ENCODE results near the gene CCDC68. TPM values are rescaled to one million over a fixed set of nuclear protein-coding genes. Genes with fewer than 3 reads are reported as not detected.

CCDC68 gene
- total and polyA plus RNA-seq, 9 donors = 0.39 to 3.3 (median 0.58) TPM

DNA sequence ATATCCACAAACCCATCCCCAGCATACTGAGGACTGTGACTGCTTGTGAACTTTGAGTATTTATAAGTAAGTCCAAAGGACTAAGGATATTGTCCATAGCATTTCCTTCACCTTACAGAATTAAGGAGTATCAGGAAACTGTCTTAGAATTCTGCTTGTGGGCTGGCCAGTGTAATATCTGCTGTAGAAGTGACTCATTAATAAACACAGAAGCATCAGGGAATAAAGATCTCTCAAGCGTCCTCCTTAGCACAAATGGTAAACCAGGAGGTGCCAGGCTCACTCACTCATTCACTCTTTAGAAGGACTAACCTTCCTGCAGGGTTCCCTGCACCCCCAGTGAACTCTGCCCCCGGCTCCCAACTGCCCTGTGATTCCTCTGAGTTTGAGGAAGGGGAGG lies 31.0 kb downstream of the CCDC68 start:
- H3K27me3 ChIP-seq (ENCODE audit: control insufficient read depth, insufficient read depth, low read length) = no peaks in the 10 kb centered on the region
- no peak for DNase-seq
- WGBS (ENCODE audit: insufficient coverage) = 86% methylated on average over 1 of the region's 2 CpGs
- H3K36me3 ChIP-seq (ENCODE audit: control insufficient read depth, insufficient read depth, low read length) = no peaks in the 10 kb centered on the region
- H3K4me3 ChIP-seq (ENCODE audit: low read length) = no peak overlapping the region
- H3K27ac ChIP-seq (ENCODE audit: low read length) = no peak overlapping the region
- H3K9me3 ChIP-seq (replicated peaks; ENCODE audit: control insufficient read depth, low read depth, low read length) = no peaks in the 10 kb centered on the region
- no peaks in the 10 kb centered on the region for H3K4me1 ChIP-seq (ENCODE audit: control insufficient read depth, insufficient read depth, low read length)

- no peak overlapping the region for H3K4me3 ChIP-seq (ENCODE audit: low read length)
- no peaks in the 10 kb centered on the region for H3K27me3 ChIP-seq (ENCODE audit: control insufficient read depth, insufficient read depth, low read length)
- WGBS (ENCODE audit: insufficient coverage) = 87% methylated on average over 2 of the region's 3 CpGs
- H3K9me3 ChIP-seq (replicated peaks; ENCODE audit: control insufficient read depth, low read depth, low read length) = no peaks in the 10 kb centered on the region
- no peak for DNase-seq
- no peaks in the 10 kb centered on the region for H3K36me3 ChIP-seq (ENCODE audit: control insufficient read depth, insufficient read depth, low read length)
- H3K27ac ChIP-seq (ENCODE audit: low read length) = no peak overlapping the region
- H3K4me1 ChIP-seq (ENCODE audit: control insufficient read depth, insufficient read depth, low read length) = no peaks in the 10 kb centered on the region
These were observed 32.5 kb downstream of the CCDC68 start for GRCh38 chr18:54926593-54927325.

GRCh38 chr18:54924948-54925347 lies 34.3 kb downstream of the CCDC68 start:
- H3K4me3 ChIP-seq (ENCODE audit: low read length) = no peak overlapping the region
- H3K36me3 ChIP-seq (ENCODE audit: control insufficient read depth, insufficient read depth, low read length) = no peaks in the 10 kb centered on the region
- H3K4me1 ChIP-seq (ENCODE audit: control insufficient read depth, insufficient read depth, low read length) = no peaks in the 10 kb centered on the region
- H3K9me3 ChIP-seq (replicated peaks; ENCODE audit: control insufficient read depth, low read depth, low read length) = no peaks in the 10 kb centered on the region
- no peaks in the 10 kb centered on the region for H3K27me3 ChIP-seq (ENCODE audit: control insufficient read depth, insufficient read depth, low read length)
- DNase-seq = no peak
- no CpG with 5 or more reads among the region's 1 CpG for WGBS (ENCODE audit: insufficient coverage)
- no peak overlapping the region for H3K27ac ChIP-seq (ENCODE audit: low read length)

DNA sequence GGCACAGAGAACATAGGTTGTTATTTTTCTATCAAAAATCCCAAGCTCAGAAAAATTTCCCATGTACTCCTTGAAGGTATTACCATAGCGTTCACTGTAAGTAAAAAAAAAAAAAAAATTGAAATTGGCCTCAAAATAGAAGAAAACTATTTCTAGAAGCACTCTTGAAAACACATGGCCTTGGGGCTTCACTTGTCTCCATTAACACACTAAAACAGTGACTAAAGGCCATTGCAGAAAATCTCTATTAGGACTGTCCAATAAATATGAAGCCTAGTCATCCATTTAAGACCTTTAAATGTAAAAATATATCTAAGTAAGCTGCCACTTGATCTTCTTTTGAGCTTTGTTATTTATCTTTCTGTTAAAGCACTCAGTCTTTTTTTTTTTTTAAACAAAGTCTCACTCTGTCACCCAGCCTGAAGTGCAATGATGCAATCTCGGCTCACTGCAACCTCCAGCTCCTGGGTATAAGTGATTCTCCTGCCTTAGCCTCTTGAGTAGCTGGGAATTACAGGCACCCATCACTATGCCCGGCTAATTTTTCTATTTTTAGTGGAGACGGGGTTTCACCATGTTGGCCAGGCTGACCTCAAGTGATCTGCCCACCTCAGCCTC lies 35.8 kb downstream of the CCDC68 start:
- no peak for DNase-seq
- no peaks in the 10 kb centered on the region for H3K36me3 ChIP-seq (ENCODE audit: control insufficient read depth, insufficient read depth, low read length)
- H3K27me3 ChIP-seq (ENCODE audit: control insufficient read depth, insufficient read depth, low read length) = no peaks in the 10 kb centered on the region
- WGBS (ENCODE audit: insufficient coverage) = 87% methylated on average over 3 of the region's 4 CpGs
- no peak overlapping the region for H3K4me3 ChIP-seq (ENCODE audit: low read length)
- no peaks in the 10 kb centered on the region for H3K9me3 ChIP-seq (replicated peaks; ENCODE audit: control insufficient read depth, low read depth, low read length)
- H3K27ac ChIP-seq (ENCODE audit: low read length) = no peak overlapping the region
- no peaks in the 10 kb centered on the region for H3K4me1 ChIP-seq (ENCODE audit: control insufficient read depth, insufficient read depth, low read length)

GRCh38 chr18:54919412-54919811 lies 39.8 kb downstream of the CCDC68 start:
- DNase-seq = no peak
- Histone ChIP-seq H3K4me1 (ENCODE audit: control insufficient read depth, insufficient read depth, low read length) (no peaks in the 10 kb centered on the region), H3K4me3 (ENCODE audit: low read length) (no peak overlapping the region), H3K9me3 (replicated peaks; ENCODE audit: control insufficient read depth, low read depth, low read length) (no peaks in the 10 kb centered on the region), H3K36me3 (ENCODE audit: control insufficient read depth, insufficient read depth, low read length) (no peaks in the 10 kb centered on the region), H3K27me3 (ENCODE audit: control insufficient read depth, insufficient read depth, low read length) (no peaks in the 10 kb centered on the region), H3K27ac (ENCODE audit: low read length) (no peak overlapping the region)
- WGBS (ENCODE audit: insufficient coverage) = no CpG with 5 or more reads among the region's 6 CpGs

DNA sequence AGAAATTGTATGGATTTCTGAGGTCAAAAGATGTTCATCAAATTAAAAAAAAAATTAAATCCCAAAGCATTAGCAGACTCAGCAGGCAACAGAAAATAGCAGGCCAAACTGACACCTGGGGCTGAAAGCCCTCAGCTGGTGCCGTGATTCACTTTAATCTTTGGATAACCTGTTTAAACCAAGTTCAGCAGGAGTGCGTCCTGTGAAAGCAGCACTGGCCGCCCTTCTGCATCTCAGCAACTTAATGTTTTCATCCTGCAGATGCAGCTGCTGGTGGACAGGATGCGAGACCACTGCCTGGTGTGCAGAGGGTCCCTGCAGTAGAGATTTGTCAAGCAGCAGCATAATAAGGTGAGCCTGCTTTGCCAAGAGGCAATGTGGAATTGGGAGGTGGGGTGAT lies 41.2 kb downstream of the CCDC68 start:
- no peak for DNase-seq
- Histone ChIP-seq H3K9me3 (replicated peaks; ENCODE audit: control insufficient read depth, low read depth, low read length) (no peaks in the 10 kb centered on the region), H3K36me3 (ENCODE audit: control insufficient read depth, insufficient read depth, low read length) (no peaks in the 10 kb centered on the region), H3K4me1 (ENCODE audit: control insufficient read depth, insufficient read depth, low read length) (no peaks in the 10 kb centered on the region), H3K27ac (ENCODE audit: low read length) (no peak overlapping the region), H3K4me3 (ENCODE audit: low read length) (no peak overlapping the region), H3K27me3 (ENCODE audit: control insufficient read depth, insufficient read depth, low read length) (no peaks in the 10 kb centered on the region)
- WGBS (ENCODE audit: insufficient coverage) = 44% methylated on average over 4 of the region's 4 CpGs

GRCh38 chr18:54916507-54916906 lies 42.8 kb downstream of the CCDC68 start:
- 95% methylated on average over 2 of the region's 3 CpGs for WGBS (ENCODE audit: insufficient coverage)
- no peak overlapping the region for H3K4me3 ChIP-seq (ENCODE audit: low read length)

DNA sequence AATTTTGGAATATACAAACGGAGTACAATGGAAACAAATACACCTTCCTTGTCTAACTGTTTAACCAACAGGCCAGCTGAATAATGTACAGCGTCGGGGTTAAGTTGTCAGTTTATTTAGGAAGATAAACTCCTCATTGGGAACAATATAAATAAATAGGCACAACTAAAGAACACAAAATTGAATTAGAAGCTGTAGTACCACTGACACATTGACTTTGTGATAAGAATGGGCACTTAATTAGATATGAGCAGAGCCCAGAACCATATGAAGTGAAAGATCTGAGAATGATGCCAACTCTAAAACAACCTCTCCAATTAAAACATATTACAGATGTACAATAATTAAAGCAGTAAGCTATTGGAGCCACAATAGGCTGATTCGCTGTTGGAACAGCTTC lies 44.4 kb downstream of the CCDC68 start:
- Histone ChIP-seq H3K9me3 (replicated peaks; ENCODE audit: control insufficient read depth, low read depth, low read length) (no peaks in the 10 kb centered on the region), H3K36me3 (ENCODE audit: control insufficient read depth, insufficient read depth, low read length) (no peaks in the 10 kb centered on the region), H3K4me3 (ENCODE audit: low read length) (no peak overlapping the region), H3K27me3 (ENCODE audit: control insufficient read depth, insufficient read depth, low read length) (no peaks in the 10 kb centered on the region), H3K4me1 (ENCODE audit: control insufficient read depth, insufficient read depth, low read length) (no peaks in the 10 kb centered on the region), H3K27ac (ENCODE audit: low read length) (no peak overlapping the region)
- DNase-seq = no peak
- no CpG with 5 or more reads among the region's 4 CpGs for WGBS (ENCODE audit: insufficient coverage)

More at GRCh38 chr18:54916507-54916906, 42.8 kb downstream of the CCDC68 start:
- H3K4me1 ChIP-seq (ENCODE audit: control insufficient read depth, insufficient read depth, low read length) = no peaks in the 10 kb centered on the region
- no peaks in the 10 kb centered on the region for H3K27me3 ChIP-seq (ENCODE audit: control insufficient read depth, insufficient read depth, low read length)
- no peaks in the 10 kb centered on the region for H3K36me3 ChIP-seq (ENCODE audit: control insufficient read depth, insufficient read depth, low read length)
- no peak overlapping the region for H3K27ac ChIP-seq (ENCODE audit: low read length)
- DNase-seq = no peak
- no peaks in the 10 kb centered on the region for H3K9me3 ChIP-seq (replicated peaks; ENCODE audit: control insufficient read depth, low read depth, low read length)

GRCh38 chr18:54911551-54911950 lies 47.7 kb downstream of the CCDC68 start:
- no peaks in the 10 kb centered on the region for H3K27me3 ChIP-seq (ENCODE audit: control insufficient read depth, insufficient read depth, low read length)
- H3K9me3 ChIP-seq (replicated peaks; ENCODE audit: control insufficient read depth, low read depth, low read length) = no peaks in the 10 kb centered on the region
- no peak overlapping the region for H3K4me3 ChIP-seq (ENCODE audit: low read length)
- H3K27ac ChIP-seq (ENCODE audit: low read length) = no peak overlapping the region
- peaks cover under 1% of the 10 kb centered on the region for H3K4me1 ChIP-seq (ENCODE audit: control insufficient read depth, insufficient read depth, low read length)
- no peaks in the 10 kb centered on the region for H3K36me3 ChIP-seq (ENCODE audit: control insufficient read depth, insufficient read depth, low read length)
- WGBS (ENCODE audit: insufficient coverage) = no CpG with 5 or more reads among the region's 2 CpGs
- no peak for DNase-seq

DNA sequence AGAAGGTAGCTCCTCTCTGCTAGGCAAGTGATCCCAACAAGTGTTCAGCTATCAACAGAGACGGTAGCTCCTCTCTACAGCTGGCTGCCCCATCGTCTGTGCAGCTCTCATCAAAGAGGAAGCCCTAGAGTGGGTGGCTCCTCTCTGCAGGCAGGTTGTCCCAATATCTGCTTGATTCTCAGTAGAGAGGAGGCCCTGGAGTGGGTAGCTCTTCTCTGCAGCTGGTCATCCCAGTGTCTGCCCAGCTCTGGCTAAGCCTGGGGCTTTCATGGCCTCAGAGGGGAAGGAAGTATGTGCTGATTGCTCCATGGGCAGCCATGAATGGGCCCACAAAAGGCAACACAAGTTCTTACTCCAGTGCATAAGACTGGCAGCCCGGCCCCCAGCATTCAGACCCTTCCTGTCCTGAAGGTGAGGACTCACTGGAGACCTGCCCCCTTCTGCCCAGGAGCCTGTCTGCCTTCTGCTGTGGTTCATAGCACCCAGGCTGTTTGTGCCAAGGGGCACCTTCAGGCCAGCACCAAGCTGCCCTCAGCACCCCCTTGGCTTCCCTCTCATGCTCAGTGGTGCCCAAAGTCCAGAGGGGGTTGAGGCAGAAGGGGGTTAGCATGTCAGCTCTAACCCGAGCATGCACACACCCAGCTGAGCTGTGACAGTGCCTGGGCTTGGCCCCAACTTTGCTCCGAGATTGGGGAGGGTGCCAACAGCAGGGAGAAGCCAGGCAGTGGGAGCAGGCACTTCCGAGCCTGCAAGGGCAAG lies 48.9 kb downstream of the CCDC68 start:
- Histone ChIP-seq H3K27me3 (ENCODE audit: control insufficient read depth, insufficient read depth, low read length) (no peaks in the 10 kb centered on the region), H3K4me1 (ENCODE audit: control insufficient read depth, insufficient read depth, low read length) (peaks cover 3% of the 10 kb centered on the region), H3K27ac (ENCODE audit: low read length) (no peak overlapping the region), H3K36me3 (ENCODE audit: control insufficient read depth, insufficient read depth, low read length) (no peaks in the 10 kb centered on the region), H3K9me3 (replicated peaks; ENCODE audit: control insufficient read depth, low read depth, low read length) (no peaks in the 10 kb centered on the region), H3K4me3 (ENCODE audit: low read length) (no peak overlapping the region)
- DNase-seq = no peak
- WGBS (ENCODE audit: insufficient coverage) = 70% methylated on average over 6 of the region's 6 CpGs

All from muscle of leg (tissue), 11 donors.